PC-3 (cell line): ENCODE results near the gene LDLRAP1. TPM values are rescaled to one million over a fixed set of nuclear protein-coding genes. Genes with fewer than 3 reads are reported as not detected.
"Not testable (repeated sequence)": the region's sequence is repeated elsewhere in the genome, so short reads cannot be mapped to it uniquely, and the experiment has no call there.

Source experiments
- ATAC-seq: fragments of 200-7000 bp; cut with Tn5 transposase; 2 replicates; pipeline ENCODE4 v1.9.1; 2020; ENCODE audit warnings: mild to moderate bottlenecking, moderate library complexity
- BruUV-seq: library from RNA; stranded (reverse); fragments of 400-500 nt; replicated peaks from 2 replicates; lab custom pipeline; 2021; lab: Mats Ljungman, UMichigan
- CTCF ChIA-PET: fragments of 300-600 bp; sonication (Branson Sonifier 250); formaldehyde crosslinking; loops from one replicate; lab custom pipeline; 2022; ENCODE audit warnings: antibody characterized with exemption; lab: Charles Lee
- POLR2A ChIA-PET: fragments of 300-600 bp; sonication (Branson Sonifier 250); formaldehyde crosslinking; loops from one replicate; lab custom pipeline; 2022; ENCODE audit warnings: antibody characterized with exemption; ENCODE audit not compliant: unreplicated experiment; lab: Charles Lee
- DNase-seq: peaks from one replicate; pipeline ENCODE4 v3.0.0-alpha.2; 2015
- H2AFZ ChIP-seq: fragments of 300-600 bp; sonication (generic); 2 replicates; pipeline ENCODE4 v1.6.0; 2016; ENCODE audit warnings: antibody characterized with exemption, low read length
- H3F3A ChIP-seq: fragments of 300-600 bp; sonication (generic); one replicate; pipeline ENCODE4 v1.6.0; 2017; ENCODE audit warnings: antibody characterized with exemption, low read length, control low read depth, mild to moderate bottlenecking; ENCODE audit not compliant: unreplicated experiment
- H3K27ac ChIP-seq: fragments of 300-600 bp; sonication (generic); 2 replicates; pipeline ENCODE4 v1.5.1; 2016; ENCODE audit warnings: mild to moderate bottlenecking, low read length
- H3K27me3 ChIP-seq: fragments of 300-600 bp; sonication (generic); 2 replicates; pipeline ENCODE4 v1.6.1; 2016; ENCODE audit warnings: low read length, mixed read lengths
- H3K36me3 ChIP-seq: fragments of 300-600 bp; sonication (generic); 2 replicates; pipeline ENCODE4 v1.6.1; 2016; ENCODE audit warnings: low read depth, mixed run types, low read length, mixed read lengths
- H3K4me1 ChIP-seq: fragments of 300-600 bp; sonication (generic); 2 replicates; pipeline ENCODE4 v1.5.1; 2016; ENCODE audit warnings: low read length; ENCODE audit not compliant: insufficient read depth
- H3K4me2 ChIP-seq: fragments of 300-600 bp; sonication (generic); 2 replicates; pipeline ENCODE4 v1.6.0; 2016; ENCODE audit warnings: low read length
- H3K4me3 ChIP-seq: fragments of 300-600 bp; sonication (generic); 2 replicates; pipeline ENCODE4 v1.5.1; 2016; ENCODE audit warnings: mild to moderate bottlenecking, low read length, mixed read lengths
- H3K79me2 ChIP-seq: fragments of 300-600 bp; sonication (generic); 2 replicates; pipeline ENCODE4 v1.6.1; 2017; ENCODE audit warnings: low read length, mixed read lengths
- H3K9ac ChIP-seq: fragments of 300-600 bp; sonication (generic); 2 replicates; pipeline ENCODE4 v1.6.0; 2016; ENCODE audit warnings: mild to moderate bottlenecking, low read length
- H3K9me2 ChIP-seq: fragments of 300-600 bp; sonication (generic); replicated peaks from 2 replicates; pipeline ENCODE4 v1.6.1; 2016; ENCODE audit warnings: mixed run types, low read length, mixed read lengths
- H3K9me3 ChIP-seq: fragments of 300-600 bp; sonication (generic); 2 replicates; pipeline ENCODE4 v1.6.1; 2016; ENCODE audit warnings: low read length, mixed read lengths
- H4K20me1 ChIP-seq: fragments of 300-600 bp; sonication (generic); 2 replicates; pipeline ENCODE4 v1.6.1; 2016; ENCODE audit warnings: low read length, mixed read lengths
- CTCF ChIP-seq: fragments of 300-600 bp; sonication (generic); conservative IDR thresholded peaks from 2 replicates; pipeline ENCODE4 v1.5.1; 2017; ENCODE audit warnings: antibody characterized with exemption, low read depth, mild to moderate bottlenecking, low read length
- EZH2 ChIP-seq: fragments of 300-600 bp; sonication (generic); IDR thresholded peaks from one replicate; pipeline ENCODE4 v1.6.1; 2017; ENCODE audit warnings: antibody characterized with exemption, mild to moderate bottlenecking, low read length; ENCODE audit not compliant: unreplicated experiment
- EZH2phosphoT487 ChIP-seq: fragments of 300-600 bp; sonication (generic); IDR thresholded peaks from 2 replicates; pipeline ENCODE4 v1.6.1; 2018; ENCODE audit warnings: mild to moderate bottlenecking, antibody characterized with exemption, low read length, borderline replicate concordance
- intact Hi-C: fragments of 100-400 bp; cut with micrococcal nuclease; formaldehyde crosslinking; loops from 2 replicates; pipeline ENCODE4 v1.9.0; 2023
- total RNA-seq: library from RNA; depleted of rRNA; stranded (reverse); fragments of >200 nt; gene quantifications from 2 replicates; pipeline ENCODE4 v1.2.3, GENCODE V29; 2014

LDLRAP1 gene
- total RNA-seq, 1 experiment from 2014 or later, result 26.5 TPM

- H3K9ac ChIP-seq, result no peak overlapping the region
- no peaks in the 10 kb centered on the region for H3K79me2 ChIP-seq
- TF ChIP-seq CTCF, result no peak
- no peak for TF ChIP-seq EZH2phosphoT487
- no peak for ATAC-seq
- H3K9me3 ChIP-seq, result no peaks in the 10 kb centered on the region
- ChIA-PET POLR2A (no interaction called here), CTCF (no interaction called here)
- no peaks in the 10 kb centered on the region for H3K4me1 ChIP-seq
- intact Hi-C loops, result no loop called here
- H3K9me2 ChIP-seq, result no peaks in the 10 kb centered on the region
- no peaks in the 10 kb centered on the region for H3K36me3 ChIP-seq
- no peaks in the 10 kb centered on the region for H3F3A ChIP-seq
- no peak for DNase-seq
- H4K20me1 ChIP-seq, result no peaks in the 10 kb centered on the region
- H2AFZ ChIP-seq, result no peak overlapping the region
- no peak overlapping the region for H3K4me2 ChIP-seq
- H3K27ac ChIP-seq, result no peak overlapping the region
- H3K4me3 ChIP-seq, result no peak overlapping the region
- H3K27me3 ChIP-seq, result no peaks in the 10 kb centered on the region
- BruUV-seq, result no TSS peak
Observed at GRCh38 chr1:25586181-25586588, 42.8 kb downstream of the LDLRAP1 start.

GRCh38 chr1:25587290-25587689 is 43.9 kb downstream of the LDLRAP1 start:
- POLR2A ChIA-PET, result interaction anchor here (0.5 kb wide), 1 partner anchor 79 kb away, joined by 5 read pairs; no protein-coding TSS in a partner anchor
- CTCF ChIA-PET, result no interaction called here
- no TSS peak for BruUV-seq
- ATAC-seq (no peak), DNase-seq (no peak)
- no peak overlapping the region for H2AFZ ChIP-seq
- H4K20me1 ChIP-seq, result no peaks in the 10 kb centered on the region
- intact Hi-C loops, result no loop called here
- no peak overlapping the region for H3K4me2 ChIP-seq
- H3K9me3 ChIP-seq, result no peaks in the 10 kb centered on the region
- H3K36me3 ChIP-seq, result no peaks in the 10 kb centered on the region
- H3K27me3 ChIP-seq, result no peaks in the 10 kb centered on the region
- no peak for TF ChIP-seq EZH2phosphoT487
- TF ChIP-seq CTCF, result no peak
- TF ChIP-seq EZH2, result no peak
- H3K4me3 ChIP-seq, result no peak overlapping the region
- no peak overlapping the region for H3K9ac ChIP-seq
- H3F3A ChIP-seq, result no peaks in the 10 kb centered on the region
- no peaks in the 10 kb centered on the region for H3K79me2 ChIP-seq
- H3K4me1 ChIP-seq, result no peaks in the 10 kb centered on the region
- no peak overlapping the region for H3K27ac ChIP-seq
- H3K9me2 ChIP-seq, result no peaks in the 10 kb centered on the region

DNA sequence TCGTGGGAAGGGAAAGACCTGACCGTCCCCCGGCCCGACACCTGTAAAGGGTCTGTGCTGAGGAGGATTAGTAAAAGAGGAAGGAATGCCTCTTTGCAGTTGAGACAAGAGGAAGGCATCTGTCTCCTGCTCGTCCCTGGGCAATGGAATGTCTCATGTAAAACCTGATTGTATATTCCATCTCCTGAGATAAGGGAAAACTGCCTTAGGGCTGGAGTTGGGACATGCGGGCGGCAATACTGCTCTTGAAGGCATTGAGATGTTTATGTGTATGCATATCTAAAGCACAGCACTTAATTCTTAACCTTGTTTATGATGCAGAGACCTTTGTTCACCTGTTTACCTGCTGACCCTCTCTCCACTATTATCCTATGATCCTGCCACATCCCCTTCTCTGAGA is 44.8 kb downstream of the LDLRAP1 start:
- H3K4me1 ChIP-seq, H3K27ac ChIP-seq, H3K9ac ChIP-seq, H4K20me1 ChIP-seq, H3K36me3 ChIP-seq, H3K27me3 ChIP-seq, CTCF ChIA-PET, H2AFZ ChIP-seq, intact Hi-C loops, H3K9me3 ChIP-seq, H3F3A ChIP-seq, ATAC-seq, H3K4me2 ChIP-seq, BruUV-seq, H3K4me3 ChIP-seq, H3K9me2 ChIP-seq, DNase-seq, POLR2A ChIA-PET, H3K79me2 ChIP-seq: not testable (repeated sequence)

DNA sequence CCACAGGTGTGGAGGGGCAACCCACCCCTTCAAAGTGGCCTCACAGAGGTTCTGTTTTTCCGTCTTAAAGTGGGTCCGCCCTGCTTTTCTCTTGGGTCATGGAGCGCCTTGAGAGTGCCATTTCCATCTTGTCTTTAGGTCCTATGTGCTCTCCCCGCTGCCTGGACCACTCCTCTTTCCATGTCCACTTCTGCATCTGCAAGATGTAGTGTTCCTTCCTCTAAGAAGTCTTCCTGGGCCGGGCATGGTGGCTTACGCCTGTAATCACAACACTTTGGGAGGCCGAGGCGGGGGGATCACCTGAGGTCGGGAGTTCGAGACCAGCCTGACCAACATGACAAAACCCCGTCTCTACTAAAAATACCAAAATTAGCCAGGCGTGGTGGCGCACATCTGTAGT is 45.4 kb downstream of the LDLRAP1 start:
- H3K4me3 ChIP-seq, H2AFZ ChIP-seq, H3K9me3 ChIP-seq, H3K4me1 ChIP-seq, H3K79me2 ChIP-seq, BruUV-seq, H3K36me3 ChIP-seq, intact Hi-C loops, H3K9ac ChIP-seq, H3K9me2 ChIP-seq, POLR2A ChIA-PET, H4K20me1 ChIP-seq, H3K27ac ChIP-seq, H3K4me2 ChIP-seq, CTCF ChIA-PET, H3F3A ChIP-seq, DNase-seq, H3K27me3 ChIP-seq, ATAC-seq: not testable (repeated sequence)
